GM08714 (cell line): Measurements from ENCODE around the gene LUM.

Experiments used
- H3K4me3 ChIP-seq: fragments of 200-500 bp; sonication (Bioruptor generic); 2 replicates; pipeline ENCODE4 v1.5.1; 2014; ENCODE audit warnings: mild to moderate bottlenecking, low read length, inconsistent platforms
- ZNF274 ChIP-seq: IDR thresholded peaks from 2 replicates; pipeline ENCODE4 v1.6.1; 2012; ENCODE audit warnings: mild to moderate bottlenecking, low read depth, low read length

LUM gene

GRCh38 chr12:91072931-91073330, 38.4 kb downstream of the LUM start:
- no peak for TF ChIP-seq ZNF274
- H3K4me3 ChIP-seq: no peak overlapping the region

- no peak overlapping the region for H3K4me3 ChIP-seq
- TF ChIP-seq ZNF274: no peak
Measured at GRCh38 chr12:91070936-91071335, 40.4 kb downstream of the LUM start.

- no peak for TF ChIP-seq ZNF274
- H3K4me3 ChIP-seq: no peak overlapping the region
Measured at GRCh38 chr12:91065396-91065795, 45.9 kb downstream of the LUM start.

- H3K4me3 ChIP-seq: no peak overlapping the region
- no peak for TF ChIP-seq ZNF274
Measured at GRCh38 chr12:91064640-91065039, 46.7 kb downstream of the LUM start.

- TF ChIP-seq ZNF274: no peak
Measured at GRCh38 chr12:91061091-91061490, 50.2 kb downstream of the LUM start.

GRCh38 chr12:91059211-91059610, 52.1 kb downstream of the LUM start:
- H3K4me3 ChIP-seq: no peak overlapping the region
- no peak for TF ChIP-seq ZNF274

More at GRCh38 chr12:91061091-91061490, 50.2 kb downstream of the LUM start:
- H3K4me3 ChIP-seq: no peak overlapping the region

GRCh38 chr12:91058786-91059185, 52.5 kb downstream of the LUM start:
- no peak for TF ChIP-seq ZNF274
- H3K4me3 ChIP-seq: no peak overlapping the region

- no peak for TF ChIP-seq ZNF274
- H3K4me3 ChIP-seq: no peak within 1 kb of the TSS
Measured at GRCh38 chr12:91057368-91058165, 53.7 kb downstream of the LUM start, which contains the start of gene KERA. TSS of gene KERA (minus strand) at chr12:91058024. CDS start at chr12:91056281, 1,743 bp downstream.

- H3K4me3 ChIP-seq: no peak overlapping the region
- no peak for TF ChIP-seq ZNF274
Measured at GRCh38 chr12:91056488-91056887, 54.8 kb downstream of the LUM start.

- TF ChIP-seq ZNF274: no peak
- H3K4me3 ChIP-seq: no peak overlapping the region
Measured at GRCh38 chr12:91055976-91056375, 55.3 kb downstream of the LUM start.

GRCh38 chr12:91053951-91054715, 57.2 kb downstream of the LUM start:
- no peak overlapping the region for H3K4me3 ChIP-seq
- no peak for TF ChIP-seq ZNF274
